ENCODE data around the gene CMPK2.

CMPK2 gene

DNA sequence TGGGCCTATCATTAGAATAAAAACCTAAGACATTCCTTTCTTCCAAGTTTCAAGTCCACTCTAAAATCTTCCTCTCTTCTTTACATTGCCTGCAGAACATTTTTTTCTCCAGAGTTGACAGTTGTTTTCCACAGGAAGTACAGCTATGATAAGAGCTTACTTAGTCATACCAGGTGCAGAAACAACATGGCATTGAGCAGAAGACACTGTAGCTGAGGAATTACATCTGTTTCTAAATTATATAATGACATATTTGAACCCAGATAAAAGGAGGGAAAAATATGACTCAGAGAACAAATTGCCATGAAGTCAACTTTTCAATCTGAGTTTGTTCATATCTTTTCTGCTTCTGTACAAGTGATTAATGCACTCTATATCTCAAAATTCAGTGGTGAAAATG lies 30.2 kb downstream of the CMPK2 start:
- TF ChIP-seq ESRRG (CRISPR knock-in tag; IDR thresholded peaks at IDR 0.05) (no peak), ISL1 (CRISPR knock-in tag; IDR thresholded peaks at IDR 0.05) (peak; percentile 86), ZFP3 (CRISPR knock-in tag; IDR thresholded peaks at IDR 0.05) (0 out of 2 replicates have a peak, but pooled peaks have one; percentile 41), GLIS3 (CRISPR knock-in tag; IDR thresholded peaks at IDR 0.05) (no peak), ZNF8 (CRISPR knock-in tag; IDR thresholded peaks at IDR 0.05) (peak; percentile 37; the same call in 1 of the 2 replicates), SNAI2 (CRISPR knock-in tag; IDR thresholded peaks at IDR 0.05) (no peak), TOX (CRISPR knock-in tag; IDR thresholded peaks at IDR 0.05; ENCODE audit: borderline replicate concordance) (no peak), ZC3H10 (CRISPR knock-in tag; IDR thresholded peaks at IDR 0.05) (no peak)
- TF ChIP-seq, protein P1, sequence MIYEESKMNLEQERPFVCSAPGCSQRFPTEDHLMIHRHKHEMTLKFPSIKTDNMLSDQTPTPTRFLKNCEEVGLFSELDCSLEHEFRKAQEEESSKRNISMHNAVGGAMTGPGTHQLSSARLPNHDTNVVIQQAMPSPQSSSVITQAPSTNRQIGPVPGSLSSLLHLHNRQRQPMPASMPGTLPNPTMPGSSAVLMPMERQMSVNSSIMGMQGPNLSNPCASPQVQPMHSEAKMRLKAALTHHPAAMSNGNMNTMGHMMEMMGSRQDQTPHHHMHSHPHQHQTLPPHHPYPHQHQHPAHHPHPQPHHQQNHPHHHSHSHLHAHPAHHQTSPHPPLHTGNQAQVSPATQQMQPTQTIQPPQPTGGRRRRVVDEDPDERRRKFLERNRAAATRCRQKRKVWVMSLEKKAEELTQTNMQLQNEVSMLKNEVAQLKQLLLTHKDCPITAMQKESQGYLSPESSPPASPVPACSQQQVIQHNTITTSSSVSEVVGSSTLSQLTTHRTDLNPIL (CRISPR knock-in tag; IDR thresholded peaks at IDR 0.05; ENCODE audit: low read depth), result no peak
- ATAC-seq, result no peak

DNA sequence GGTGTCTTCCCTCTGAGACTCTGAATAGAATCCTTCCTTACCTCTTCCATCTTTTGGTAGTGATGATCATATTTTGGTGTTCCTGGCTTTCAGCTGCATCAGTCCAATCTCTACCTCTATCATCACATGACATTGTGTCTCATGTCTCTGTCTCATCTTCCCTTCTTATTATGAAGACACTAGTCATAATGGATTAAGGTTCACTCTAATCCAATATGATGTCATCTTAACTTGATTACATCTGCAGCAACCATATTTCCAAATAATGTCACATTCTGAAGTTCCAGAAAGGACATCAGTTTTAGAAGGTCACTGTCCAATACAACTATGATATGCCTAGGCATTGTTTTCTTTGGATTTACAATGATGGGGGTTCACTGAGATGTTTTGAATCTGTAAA lies 31.5 kb downstream of the CMPK2 start:
- TF ChIP-seq TCF4 (CRISPR knock-in tag; IDR thresholded peaks at IDR 0.05; ENCODE audit: borderline replicate concordance), result no peak
- TF ChIP-seq ESRRG (CRISPR knock-in tag; IDR thresholded peaks at IDR 0.05), result no peak
- TF ChIP-seq TOX (CRISPR knock-in tag; IDR thresholded peaks at IDR 0.05; ENCODE audit: borderline replicate concordance), result no peak
- TF ChIP-seq GLIS3 (CRISPR knock-in tag; IDR thresholded peaks at IDR 0.05), result no peak
- TF ChIP-seq OSR1 (CRISPR knock-in tag; IDR thresholded peaks at IDR 0.05), result no peak
- TF ChIP-seq RARB (CRISPR knock-in tag; IDR thresholded peaks at IDR 0.05), result no peak
- no peak for TF ChIP-seq ISL1 (CRISPR knock-in tag; IDR thresholded peaks at IDR 0.05)
- TF ChIP-seq, protein P2, sequence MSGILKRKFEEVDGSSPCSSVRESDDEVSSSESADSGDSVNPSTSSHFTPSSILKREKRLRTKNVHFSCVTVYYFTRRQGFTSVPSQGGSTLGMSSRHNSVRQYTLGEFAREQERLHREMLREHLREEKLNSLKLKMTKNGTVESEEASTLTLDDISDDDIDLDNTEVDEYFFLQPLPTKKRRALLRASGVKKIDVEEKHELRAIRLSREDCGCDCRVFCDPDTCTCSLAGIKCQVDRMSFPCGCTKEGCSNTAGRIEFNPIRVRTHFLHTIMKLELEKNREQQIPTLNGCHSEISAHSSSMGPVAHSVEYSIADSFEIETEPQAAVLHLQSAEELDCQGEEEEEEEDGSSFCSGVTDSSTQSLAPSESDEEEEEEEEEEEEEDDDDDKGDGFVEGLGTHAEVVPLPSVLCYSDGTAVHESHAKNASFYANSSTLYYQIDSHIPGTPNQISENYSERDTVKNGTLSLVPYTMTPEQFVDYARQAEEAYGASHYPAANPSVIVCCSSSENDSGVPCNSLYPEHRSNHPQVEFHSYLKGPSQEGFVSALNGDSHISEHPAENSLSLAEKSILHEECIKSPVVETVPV (CRISPR knock-in tag; IDR thresholded peaks at IDR 0.05), result no peak
- no peak for TF ChIP-seq ZNF8 (CRISPR knock-in tag; IDR thresholded peaks at IDR 0.05)
- TF ChIP-seq, protein P3, sequence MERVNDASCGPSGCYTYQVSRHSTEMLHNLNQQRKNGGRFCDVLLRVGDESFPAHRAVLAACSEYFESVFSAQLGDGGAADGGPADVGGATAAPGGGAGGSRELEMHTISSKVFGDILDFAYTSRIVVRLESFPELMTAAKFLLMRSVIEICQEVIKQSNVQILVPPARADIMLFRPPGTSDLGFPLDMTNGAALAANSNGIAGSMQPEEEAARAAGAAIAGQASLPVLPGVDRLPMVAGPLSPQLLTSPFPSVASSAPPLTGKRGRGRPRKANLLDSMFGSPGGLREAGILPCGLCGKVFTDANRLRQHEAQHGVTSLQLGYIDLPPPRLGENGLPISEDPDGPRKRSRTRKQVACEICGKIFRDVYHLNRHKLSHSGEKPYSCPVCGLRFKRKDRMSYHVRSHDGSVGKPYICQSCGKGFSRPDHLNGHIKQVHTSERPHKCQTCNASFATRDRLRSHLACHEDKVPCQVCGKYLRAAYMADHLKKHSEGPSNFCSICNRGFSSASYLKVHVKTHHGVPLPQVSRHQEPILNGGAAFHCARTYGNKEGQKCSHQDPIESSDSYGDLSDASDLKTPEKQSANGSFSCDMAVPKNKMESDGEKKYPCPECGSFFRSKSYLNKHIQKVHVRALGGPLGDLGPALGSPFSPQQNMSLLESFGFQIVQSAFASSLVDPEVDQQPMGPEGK (CRISPR knock-in tag; IDR thresholded peaks at IDR 0.05; ENCODE audit: borderline replicate concordance), result no peak
- TF ChIP-seq, protein P4, sequence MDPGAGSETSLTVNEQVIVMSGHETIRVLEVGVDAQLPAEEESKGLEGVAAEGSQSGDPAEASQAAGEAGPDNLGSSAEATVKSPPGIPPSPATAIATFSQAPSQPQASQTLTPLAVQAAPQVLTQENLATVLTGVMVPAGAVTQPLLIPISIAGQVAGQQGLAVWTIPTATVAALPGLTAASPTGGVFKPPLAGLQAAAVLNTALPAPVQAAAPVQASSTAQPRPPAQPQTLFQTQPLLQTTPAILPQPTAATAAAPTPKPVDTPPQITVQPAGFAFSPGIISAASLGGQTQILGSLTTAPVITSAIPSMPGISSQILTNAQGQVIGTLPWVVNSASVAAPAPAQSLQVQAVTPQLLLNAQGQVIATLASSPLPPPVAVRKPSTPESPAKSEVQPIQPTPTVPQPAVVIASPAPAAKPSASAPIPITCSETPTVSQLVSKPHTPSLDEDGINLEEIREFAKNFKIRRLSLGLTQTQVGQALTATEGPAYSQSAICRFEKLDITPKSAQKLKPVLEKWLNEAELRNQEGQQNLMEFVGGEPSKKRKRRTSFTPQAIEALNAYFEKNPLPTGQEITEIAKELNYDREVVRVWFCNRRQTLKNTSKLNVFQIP (CRISPR knock-in tag; IDR thresholded peaks at IDR 0.05; ENCODE audit: borderline replicate concordance, low read depth), result no peak
- TF ChIP-seq PPARA (CRISPR knock-in tag; IDR thresholded peaks at IDR 0.05; ENCODE audit: borderline replicate concordance), result no peak
- no peak for TF ChIP-seq ZFP3 (CRISPR knock-in tag; IDR thresholded peaks at IDR 0.05)
- TF ChIP-seq SNAI2 (CRISPR knock-in tag; IDR thresholded peaks at IDR 0.05), result no peak
- TF ChIP-seq, protein P1 (CRISPR knock-in tag; IDR thresholded peaks at IDR 0.05; ENCODE audit: low read depth), result no peak
- no peak for TF ChIP-seq ZNF565 (CRISPR knock-in tag; conservative IDR thresholded peaks at IDR 0.05; ENCODE audit: low read depth)
- no peak for TF ChIP-seq ZNF70 (CRISPR knock-in tag; IDR thresholded peaks at IDR 0.05)
- TF ChIP-seq, protein P5, sequence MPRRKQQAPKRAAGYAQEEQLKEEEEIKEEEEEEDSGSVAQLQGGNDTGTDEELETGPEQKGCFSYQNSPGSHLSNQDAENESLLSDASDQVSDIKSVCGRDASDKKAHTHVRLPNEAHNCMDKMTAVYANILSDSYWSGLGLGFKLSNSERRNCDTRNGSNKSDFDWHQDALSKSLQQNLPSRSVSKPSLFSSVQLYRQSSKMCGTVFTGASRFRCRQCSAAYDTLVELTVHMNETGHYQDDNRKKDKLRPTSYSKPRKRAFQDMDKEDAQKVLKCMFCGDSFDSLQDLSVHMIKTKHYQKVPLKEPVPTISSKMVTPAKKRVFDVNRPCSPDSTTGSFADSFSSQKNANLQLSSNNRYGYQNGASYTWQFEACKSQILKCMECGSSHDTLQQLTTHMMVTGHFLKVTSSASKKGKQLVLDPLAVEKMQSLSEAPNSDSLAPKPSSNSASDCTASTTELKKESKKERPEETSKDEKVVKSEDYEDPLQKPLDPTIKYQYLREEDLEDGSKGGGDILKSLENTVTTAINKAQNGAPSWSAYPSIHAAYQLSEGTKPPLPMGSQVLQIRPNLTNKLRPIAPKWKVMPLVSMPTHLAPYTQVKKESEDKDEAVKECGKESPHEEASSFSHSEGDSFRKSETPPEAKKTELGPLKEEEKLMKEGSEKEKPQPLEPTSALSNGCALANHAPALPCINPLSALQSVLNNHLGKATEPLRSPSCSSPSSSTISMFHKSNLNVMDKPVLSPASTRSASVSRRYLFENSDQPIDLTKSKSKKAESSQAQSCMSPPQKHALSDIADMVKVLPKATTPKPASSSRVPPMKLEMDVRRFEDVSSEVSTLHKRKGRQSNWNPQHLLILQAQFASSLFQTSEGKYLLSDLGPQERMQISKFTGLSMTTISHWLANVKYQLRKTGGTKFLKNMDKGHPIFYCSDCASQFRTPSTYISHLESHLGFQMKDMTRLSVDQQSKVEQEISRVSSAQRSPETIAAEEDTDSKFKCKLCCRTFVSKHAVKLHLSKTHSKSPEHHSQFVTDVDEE (CRISPR knock-in tag; IDR thresholded peaks at IDR 0.05), result no peak
- no peak for ATAC-seq

DNA sequence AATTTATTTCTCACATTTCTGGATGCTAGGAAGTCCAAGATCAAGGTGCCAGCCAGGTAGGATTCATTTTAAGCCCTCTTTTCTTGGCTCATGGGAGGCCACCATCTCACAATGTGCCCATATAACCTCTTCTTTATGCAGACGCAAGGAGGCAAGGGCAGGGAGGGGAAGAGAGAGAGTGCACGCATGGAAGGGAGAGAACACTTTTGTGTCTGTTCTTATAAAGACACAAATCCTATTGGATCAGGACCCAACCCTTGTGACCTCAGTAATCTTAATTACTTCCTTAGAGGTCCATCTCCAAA lies 32.5 kb downstream of the CMPK2 start:
- no peak for ATAC-seq
- TF ChIP-seq, protein P3 (CRISPR knock-in tag; IDR thresholded peaks at IDR 0.05; ENCODE audit: borderline replicate concordance), result no peak
- TF ChIP-seq, protein P4 (CRISPR knock-in tag; IDR thresholded peaks at IDR 0.05; ENCODE audit: borderline replicate concordance, low read depth), result no peak
- TF ChIP-seq, protein P1 (CRISPR knock-in tag; IDR thresholded peaks at IDR 0.05; ENCODE audit: low read depth), result no peak
- TF ChIP-seq ZNF8 (CRISPR knock-in tag; IDR thresholded peaks at IDR 0.05) (no peak), GLIS3 (CRISPR knock-in tag; IDR thresholded peaks at IDR 0.05) (no peak), SNAI2 (CRISPR knock-in tag; IDR thresholded peaks at IDR 0.05) (no peak)
